GM04503 (cell line): ENCODE data around the gene VPS35.
A peak's percentile ranks its signal among the peaks of the same experiment; 100 is the strongest.

Source experiments
- DNase-seq: peaks from one replicate; pipeline ENCODE4 v3.0.0-alpha.2; 2012; ENCODE audit warnings: low read depth

Gene VPS35

GRCh38 chr16:46688654-46689364, at the start of gene VPS35:
Gene VPS35, minus strand, starts transcription at chr16:46689178. Its CDS starts 45 bp downstream, at chr16:46689133.
- peak; percentile 85 for DNase-seq

DNA sequence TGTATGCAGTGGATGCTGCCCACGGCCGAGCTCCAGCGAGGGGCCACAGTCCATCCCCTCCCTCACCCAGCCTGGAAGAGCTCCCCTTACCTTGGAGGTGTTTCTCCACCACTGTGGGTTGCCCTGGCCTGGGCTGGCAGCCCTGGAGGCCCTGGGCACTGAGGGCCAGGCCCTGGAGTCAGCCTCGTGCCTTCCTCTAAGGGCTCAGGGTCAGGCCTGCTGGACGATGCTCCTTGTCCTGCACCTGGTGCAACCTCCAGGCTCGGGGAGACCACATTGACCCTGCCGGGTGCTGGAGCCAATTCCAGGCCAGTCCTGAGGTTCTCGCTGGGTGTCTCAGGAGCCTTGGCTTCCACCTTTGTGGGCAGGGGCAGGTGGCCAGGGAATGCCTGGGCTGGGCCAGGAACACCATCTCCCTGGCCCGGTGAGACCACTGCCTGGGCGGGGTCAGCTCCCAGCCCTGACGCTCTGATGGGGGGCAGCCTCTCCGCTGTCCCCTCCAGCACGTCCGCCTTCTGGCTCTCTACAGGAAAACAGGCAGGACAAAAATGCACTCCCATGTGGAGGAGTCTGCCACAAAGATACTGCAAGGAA, 48.7 kb upstream of the VPS35 start:
- no peak for DNase-seq

DNA sequence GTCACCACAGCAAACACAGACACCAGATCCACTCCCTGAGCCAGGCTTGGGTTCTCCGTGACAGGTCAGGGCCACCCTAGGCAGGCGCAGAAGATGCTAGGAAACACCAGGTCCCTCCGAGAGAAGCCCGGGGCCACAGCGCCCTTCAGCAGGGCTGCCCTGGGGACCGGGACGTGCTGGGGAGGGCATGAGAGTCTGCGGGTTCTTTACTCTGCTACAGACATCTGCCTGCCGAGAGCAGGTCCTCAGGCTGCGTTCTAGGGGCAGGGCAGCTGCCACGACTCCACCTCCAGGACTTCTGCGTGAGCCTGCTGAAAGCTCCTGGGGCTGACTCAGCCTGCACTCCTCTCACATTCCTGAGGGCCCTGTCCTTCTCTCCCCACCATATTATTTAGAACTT, 47.7 kb upstream of the VPS35 start:
- no peak for DNase-seq

GRCh38 chr16:46733319-46733830, 44.4 kb upstream of the VPS35 start:
- no peak for DNase-seq

DNA sequence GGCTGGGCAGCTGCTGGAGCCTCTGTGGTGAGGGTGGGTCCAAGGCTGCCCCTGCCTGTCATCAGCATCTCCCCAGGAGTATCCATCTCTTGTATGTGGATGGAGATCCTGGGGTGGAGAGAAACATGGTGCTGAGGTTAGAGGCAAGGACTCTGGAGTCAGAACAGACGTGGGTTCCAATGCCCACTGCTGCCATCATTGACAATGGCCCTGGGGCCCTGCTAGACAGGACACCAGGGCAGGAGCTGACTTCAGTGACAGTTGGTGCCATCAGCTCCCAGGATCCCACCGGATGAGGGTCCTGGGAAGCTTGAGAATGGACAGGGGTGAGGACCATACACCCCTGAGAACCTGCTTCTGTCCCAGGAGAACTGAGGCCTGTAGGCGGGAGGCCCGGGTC, 43.6 kb upstream of the VPS35 start:
- no peak for DNase-seq

DNA sequence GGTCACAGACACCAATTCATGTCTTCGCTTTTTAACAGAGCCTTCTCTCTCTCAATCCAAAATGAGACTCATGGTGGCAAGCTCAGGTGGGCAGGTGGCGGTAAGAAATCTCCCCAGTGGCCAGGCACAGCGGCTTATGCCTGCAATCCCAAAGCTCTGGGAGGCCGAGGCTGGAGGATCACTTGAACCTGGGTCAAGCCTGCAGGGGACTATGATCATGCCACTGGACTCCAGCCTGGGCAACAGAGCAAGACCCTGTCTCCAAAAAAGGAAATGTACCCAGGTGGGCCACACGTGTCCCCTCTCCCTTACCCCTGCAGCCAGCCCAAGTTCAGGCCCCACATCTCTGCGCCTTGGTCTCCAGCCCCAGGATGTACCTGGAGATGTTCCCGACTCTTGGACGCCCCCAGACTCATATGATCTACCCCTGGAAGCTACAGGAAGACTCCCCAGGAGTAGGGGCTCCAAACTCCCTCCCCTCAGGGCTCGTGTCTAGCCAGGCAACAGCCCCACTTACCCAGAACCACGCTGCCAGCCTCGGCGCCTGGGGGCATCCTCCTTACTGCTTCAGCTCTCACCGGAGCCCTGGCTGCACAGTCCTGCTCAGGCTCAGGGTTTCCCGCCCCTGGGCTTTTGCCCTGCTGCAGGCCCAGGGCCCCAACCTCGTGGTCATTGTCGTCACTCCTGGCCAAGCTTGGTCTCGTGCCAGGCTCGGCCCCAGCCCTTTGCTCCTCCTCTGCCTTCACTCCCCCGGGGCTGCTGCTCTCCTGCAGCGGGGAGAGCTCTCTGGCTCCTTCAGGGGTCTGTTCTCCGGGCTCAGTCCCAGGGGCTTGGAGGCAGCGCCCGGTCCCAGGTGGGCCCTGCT, 42.9 kb upstream of the VPS35 start:
- DNase-seq: no peak

- no peak for DNase-seq
Observed at GRCh38 chr16:46730801-46731690, 42.1 kb upstream of the VPS35 start.

DNA sequence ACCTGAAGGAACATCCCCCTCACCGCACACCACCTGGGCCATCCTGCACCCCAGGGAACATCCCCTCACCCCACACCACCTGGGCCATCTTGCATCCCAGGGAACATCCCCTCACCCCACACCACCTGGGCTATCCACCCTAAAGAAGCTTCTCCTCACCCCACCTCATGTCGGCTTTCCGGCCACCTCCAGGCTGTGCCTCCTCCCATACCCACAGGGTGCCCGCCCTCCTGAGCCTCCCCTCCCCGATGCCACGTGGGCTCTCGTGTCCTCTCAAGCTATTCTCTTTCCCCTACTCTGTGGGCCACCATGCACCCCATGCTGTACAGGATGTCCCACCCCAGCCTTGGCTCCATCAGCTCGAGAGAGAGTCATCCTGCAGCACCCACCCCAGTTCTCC, 41.1 kb upstream of the VPS35 start:
- DNase-seq: no peak

DNA sequence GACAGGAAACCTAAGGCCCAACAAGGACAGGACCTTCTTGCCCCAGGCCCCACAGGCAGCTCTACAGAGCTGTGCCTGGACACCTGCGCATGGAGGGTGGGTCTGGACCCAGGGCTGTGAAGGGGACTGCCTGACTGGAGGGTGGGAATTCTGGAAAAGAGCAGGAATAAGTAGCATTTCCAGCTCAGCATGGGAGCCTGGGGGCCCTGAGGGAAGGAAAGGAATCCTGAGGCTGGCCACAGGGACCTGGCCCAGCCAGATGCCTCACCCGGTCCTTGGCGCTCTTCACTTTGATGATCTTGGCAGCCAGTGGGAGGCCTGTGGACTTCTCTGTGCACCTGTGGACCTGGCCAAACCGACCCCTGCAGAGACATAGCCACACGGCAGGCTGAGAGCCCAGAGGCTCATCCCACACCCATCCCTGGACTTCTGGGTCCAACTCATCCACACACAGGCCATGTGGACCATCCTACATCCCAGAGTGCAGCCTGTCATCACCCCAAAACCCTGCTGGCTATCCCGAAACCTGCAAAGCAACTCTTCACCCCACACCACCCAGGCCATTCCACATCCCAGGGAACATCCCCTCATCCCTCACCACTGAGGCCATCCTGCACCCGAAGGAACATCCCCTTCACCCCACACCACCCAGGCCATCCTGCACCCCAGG, 40.5 kb upstream of the VPS35 start:
- no peak for DNase-seq

- DNase-seq: no peak
Observed at GRCh38 chr16:46728806-46729205, 39.8 kb upstream of the VPS35 start.

DNA sequence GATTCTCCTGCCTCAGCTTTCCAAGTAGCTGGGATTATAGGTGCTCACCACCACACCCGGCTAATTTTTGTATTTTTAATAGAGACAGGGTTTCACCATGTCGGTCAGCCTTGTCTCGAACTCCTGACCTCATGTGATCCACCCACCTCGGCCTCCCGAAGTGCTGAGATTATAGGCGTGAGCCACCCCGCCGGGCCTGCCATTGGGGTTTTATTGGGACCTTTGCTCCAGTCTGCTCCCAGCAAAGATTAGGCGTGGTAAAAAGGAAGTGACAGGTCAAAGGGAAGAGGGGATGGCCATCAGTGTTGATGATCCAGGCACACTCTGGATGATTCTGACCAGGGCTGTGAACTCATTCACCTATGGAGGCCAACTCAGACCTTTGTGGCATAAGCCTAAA, 38.7 kb upstream of the VPS35 start:
- DNase-seq: no peak

DNA sequence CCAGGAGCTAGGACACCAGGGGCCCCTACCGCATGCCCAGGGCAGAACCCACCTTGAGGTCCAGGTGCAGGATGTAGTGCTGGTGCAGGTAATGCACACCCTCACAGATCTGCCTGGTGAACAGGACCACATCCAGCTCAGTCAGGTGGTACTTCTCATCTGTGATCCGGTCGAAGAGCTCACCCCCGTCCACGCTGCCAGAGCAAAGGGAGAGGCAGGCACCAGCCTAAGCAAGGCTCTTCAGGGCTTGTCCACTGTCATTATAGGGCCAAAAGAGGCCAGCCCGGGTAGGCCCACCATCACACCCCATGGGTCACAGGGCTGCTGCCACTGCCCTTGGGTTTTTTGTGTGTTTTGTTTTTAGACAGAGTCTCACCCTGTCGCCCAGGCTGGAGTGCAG, 38.2 kb upstream of the VPS35 start:
- DNase-seq: no peak

GRCh38 chr16:46721885-46722284, 32.9 kb upstream of the VPS35 start:
- DNase-seq: no peak

GRCh38 chr16:46720619-46721018, 31.6 kb upstream of the VPS35 start:
- no peak for DNase-seq

DNA sequence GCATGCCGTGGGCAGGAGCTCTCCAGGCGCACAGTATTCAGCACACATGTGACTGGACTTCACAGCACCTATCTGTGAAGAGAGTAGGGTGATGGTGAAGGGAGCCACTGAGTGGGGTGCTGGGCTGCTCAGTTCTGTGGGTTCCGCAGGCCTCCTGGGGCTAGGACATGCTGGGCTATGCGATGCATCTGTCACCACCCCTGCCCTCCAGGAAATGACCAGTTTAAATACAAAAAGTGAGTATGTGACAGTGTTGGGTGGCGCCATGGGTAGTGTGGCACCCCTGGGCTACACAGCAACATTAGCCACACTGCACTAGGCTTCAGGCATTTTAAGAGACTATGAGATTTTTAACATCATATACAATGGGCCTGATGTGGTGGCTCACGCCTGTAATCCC, 30.6 kb upstream of the VPS35 start:
- DNase-seq: no peak

DNA sequence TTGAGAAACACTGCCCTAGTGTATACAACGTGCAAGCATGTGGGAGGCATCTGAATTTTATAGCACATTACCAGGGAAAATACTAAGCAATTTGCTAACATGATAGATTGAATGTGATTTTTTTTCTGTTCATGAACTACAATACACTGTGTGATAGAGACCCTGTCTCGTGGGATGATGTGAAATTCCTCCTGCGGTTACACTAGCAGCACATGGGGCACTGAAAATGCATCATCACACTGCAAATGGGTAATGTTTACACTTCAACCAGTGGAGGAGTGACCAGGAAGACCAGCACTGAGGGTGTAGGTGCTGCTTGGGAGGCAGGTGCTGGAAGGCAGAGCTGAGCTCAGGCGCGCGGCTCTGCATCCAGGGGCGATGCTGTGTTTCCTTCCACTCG, 29.2 kb upstream of the VPS35 start:
- no peak for DNase-seq

DNA sequence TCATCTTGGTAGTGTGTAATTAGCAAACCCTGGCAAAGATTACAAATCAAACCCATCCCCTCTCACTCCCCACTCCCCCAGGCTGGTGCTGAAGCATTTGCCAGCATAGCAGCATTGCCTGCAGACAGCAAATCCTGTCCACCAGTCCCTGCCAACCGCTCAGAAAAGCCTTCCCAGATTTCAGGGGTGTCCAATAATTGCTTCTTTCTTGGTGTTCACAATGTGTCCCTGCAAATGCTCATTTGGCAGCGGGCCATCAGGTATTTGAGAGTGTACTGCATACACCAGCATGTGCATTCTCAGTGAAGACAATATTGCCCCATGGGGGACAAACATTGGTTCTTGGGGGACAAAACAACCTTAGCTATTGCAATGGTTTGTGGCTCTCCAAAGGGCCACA, 28.7 kb upstream of the VPS35 start:
- DNase-seq: no peak

- DNase-seq: no peak
Observed at GRCh38 chr16:46715769-46716305, 26.9 kb upstream of the VPS35 start.

GRCh38 chr16:46714797-46715591, 26.0 kb upstream of the VPS35 start:
- no peak for DNase-seq

GRCh38 chr16:46713634-46714033, 24.7 kb upstream of the VPS35 start:
- no peak for DNase-seq
